ENCODE measurements around the gene PHF2. TPM values are rescaled to one million over a fixed set of nuclear protein-coding genes. Genes with fewer than 3 reads are reported as not detected.
A peak's percentile ranks its signal among the peaks of the same experiment; 100 is the strongest.

PHF2 gene
- total RNA-seq (2014; rRNA removed; shearing (Covaris generic)): 23.8 and 26.0 TPM in 2 replicates
- polyA plus RNA-seq (2014; cell fraction: nucleus; rRNA removed): 26.3 and 31.1 TPM in 2 replicates

GRCh38 chr9:93576258-93577077, at the start of gene PHF2:
Gene PHF2, plus strand, starts transcription at chr9:93576584. Its CDS starts 190 bp downstream, at chr9:93576774.
- no peak for DNase-seq (ENCODE audit: extremely low read depth, low read depth)

DNA sequence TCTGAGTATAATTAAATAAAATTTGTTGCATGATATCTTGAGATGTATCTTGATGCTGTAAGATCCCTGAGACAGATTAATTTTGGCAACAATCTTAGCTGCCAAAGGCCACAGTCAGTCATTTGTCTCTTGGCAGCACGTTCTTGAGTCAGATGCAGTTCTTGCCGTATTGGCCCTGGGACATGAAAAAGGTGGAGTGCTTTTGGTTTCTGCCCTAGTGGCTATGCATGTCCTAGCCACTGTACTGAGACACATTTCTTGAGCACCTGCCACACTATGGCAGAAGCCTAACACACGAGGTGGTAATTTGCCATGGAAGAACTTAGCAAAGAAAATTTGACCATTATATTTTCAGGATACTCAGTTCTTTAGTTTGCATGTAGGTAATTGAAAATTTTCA, 45.0 kb upstream of the PHF2 start:
- no peak for DNase-seq (ENCODE audit: extremely low read depth, low read depth)

DNA sequence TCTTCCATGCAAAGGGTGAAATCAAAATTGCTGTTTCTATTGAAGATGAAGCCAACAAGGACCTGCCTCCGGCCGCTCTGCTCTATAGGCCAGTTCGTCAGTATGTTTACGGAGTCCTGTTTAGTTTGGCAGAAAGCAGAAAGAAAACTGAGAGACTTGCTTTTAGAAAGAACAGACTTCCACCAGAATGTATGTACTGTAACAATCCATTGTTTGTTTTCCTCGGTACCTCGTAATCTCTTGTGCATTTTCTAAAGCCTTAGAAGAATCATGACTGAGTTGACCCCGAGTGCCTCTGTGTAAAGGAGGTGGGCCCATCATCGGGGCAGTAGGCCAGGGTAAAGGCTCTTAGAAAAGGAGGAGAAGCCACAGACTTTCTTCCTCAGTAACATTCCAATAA, 44.2 kb upstream of the PHF2 start:
- no peak for DNase-seq (ENCODE audit: extremely low read depth, low read depth)

GRCh38 chr9:93533863-93534262, 42.5 kb upstream of the PHF2 start:
- DNase-seq (ENCODE audit: extremely low read depth, low read depth): no peak

- DNase-seq (ENCODE audit: extremely low read depth, low read depth): no peak
These were observed 40.2 kb upstream of the PHF2 start for GRCh38 chr9:93536167-93536566.

- DNase-seq (ENCODE audit: extremely low read depth, low read depth): no peak
These were observed 39.5 kb upstream of the PHF2 start for GRCh38 chr9:93536874-93537273.

DNA sequence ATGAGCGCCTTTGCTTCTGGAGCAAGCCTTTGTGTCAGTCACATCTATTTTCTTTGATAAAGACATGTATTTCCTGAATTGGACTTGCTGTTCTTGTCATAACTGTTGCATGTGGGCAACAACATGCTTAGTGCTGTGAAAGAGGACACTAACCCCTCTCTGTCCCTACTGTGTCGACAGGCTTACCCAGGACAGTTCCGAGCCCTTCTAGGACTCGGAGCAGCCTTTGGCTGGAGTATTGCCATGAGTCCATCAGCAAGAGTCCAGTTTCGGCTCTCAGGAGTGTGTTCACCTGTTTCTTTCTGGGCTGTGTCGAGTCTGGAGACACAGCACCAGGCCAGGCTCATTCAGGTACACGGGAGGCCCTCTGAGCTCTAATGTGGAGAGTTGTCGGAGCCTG, 36.1 kb upstream of the PHF2 start:
- DNase-seq (ENCODE audit: extremely low read depth, low read depth): no peak

GRCh38 chr9:93541005-93541404, 35.4 kb upstream of the PHF2 start:
- DNase-seq (ENCODE audit: extremely low read depth, low read depth): no peak

- no peak for DNase-seq (ENCODE audit: extremely low read depth, low read depth)
These were observed 34.6 kb upstream of the PHF2 start for GRCh38 chr9:93541581-93542349.

- DNase-seq (ENCODE audit: extremely low read depth, low read depth): no peak
These were observed 33.3 kb upstream of the PHF2 start for GRCh38 chr9:93543117-93543516.

DNA sequence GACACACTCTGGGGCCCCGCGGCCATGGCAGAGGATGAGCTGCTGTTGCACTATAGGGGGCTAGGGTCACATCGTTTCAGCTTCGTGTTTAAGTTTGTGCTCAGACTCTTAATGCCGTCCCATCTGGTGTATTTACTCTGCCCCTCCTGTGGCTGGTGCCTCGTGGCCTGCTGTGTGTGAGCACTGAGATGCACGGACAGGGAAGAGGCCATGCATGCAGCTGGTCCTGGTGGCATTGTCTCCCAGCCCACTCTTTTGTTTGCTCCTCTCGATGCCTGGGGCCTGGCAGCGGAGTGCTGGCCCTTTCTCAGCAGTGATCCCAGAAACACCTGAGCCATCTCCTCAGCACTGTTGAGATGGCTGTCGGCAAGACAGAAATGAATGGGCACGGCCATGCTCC, 30.0 kb upstream of the PHF2 start:
- DNase-seq (ENCODE audit: extremely low read depth, low read depth): no peak

DNA sequence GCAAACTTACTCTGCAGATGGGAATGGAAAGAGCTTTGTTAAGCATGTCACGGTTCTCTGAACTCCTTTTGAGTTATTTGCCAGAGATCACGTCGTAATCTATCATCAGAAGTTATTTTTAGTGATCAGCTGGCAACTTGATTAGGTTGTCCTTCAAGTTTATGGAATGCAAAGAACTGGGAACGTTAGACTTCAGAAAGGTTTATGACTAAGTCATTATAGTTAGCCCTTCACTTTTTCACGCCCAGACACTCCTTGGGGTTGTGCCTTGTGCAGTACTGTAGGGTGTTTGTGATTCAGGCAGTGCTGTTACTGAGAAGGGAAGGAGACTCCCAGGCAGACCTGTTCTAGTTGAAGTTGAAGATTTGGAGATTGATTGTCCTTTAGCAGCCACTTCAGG, 26.8 kb upstream of the PHF2 start:
- no peak for DNase-seq (ENCODE audit: extremely low read depth, low read depth)

GRCh38 chr9:93552923-93553322, 23.5 kb upstream of the PHF2 start:
- DNase-seq (ENCODE audit: extremely low read depth, low read depth): no peak

- no peak for DNase-seq (ENCODE audit: extremely low read depth, low read depth)
These were observed 21.0 kb upstream of the PHF2 start for GRCh38 chr9:93555370-93555769.

GRCh38 chr9:93557366-93558137, 18.8 kb upstream of the PHF2 start:
- DNase-seq (ENCODE audit: extremely low read depth, low read depth): no peak

- DNase-seq (ENCODE audit: extremely low read depth, low read depth): no peak
These were observed 17.9 kb upstream of the PHF2 start for GRCh38 chr9:93558503-93558902.

DNA sequence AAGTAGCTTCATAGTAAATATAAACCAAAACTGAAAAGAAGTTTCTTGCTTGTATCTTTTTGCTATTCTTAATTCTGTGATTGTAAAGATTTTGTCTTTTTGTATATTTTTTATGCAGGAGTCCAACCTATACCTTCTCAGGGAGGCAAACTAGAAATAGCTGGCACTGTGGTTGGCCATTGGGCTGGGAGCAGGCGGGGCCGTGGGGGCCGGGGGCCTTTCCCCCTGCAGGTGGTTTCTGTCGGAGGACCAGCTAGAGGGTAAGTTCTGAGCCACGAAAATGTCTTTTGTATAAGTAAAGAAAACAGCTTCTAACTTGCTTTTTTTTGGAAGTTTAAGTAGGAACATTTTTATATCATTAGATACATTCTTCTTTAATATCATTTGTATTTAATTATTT, 15.4 kb upstream of the PHF2 start:
- DNase-seq (ENCODE audit: extremely low read depth, low read depth): no peak

DNA sequence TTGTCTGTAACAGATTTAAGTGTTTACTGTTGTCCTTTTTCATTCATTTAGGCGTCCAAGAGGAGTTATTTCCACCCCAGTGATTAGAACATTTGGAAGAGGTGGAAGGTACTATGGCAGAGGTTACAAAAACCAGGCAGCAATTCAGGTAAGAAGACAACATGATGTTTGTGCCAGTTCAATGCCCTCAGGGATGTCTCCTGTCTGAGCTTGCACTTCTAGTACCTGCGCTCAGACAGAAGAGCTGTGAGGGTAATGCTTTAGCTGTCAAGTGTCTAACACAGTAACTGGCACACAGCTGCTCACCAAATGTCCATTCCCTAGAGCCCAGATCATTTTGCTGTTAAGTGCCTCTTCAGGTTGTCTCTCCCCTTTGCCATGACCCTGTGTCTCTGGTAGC, 14.2 kb upstream of the PHF2 start:
- DNase-seq (ENCODE audit: extremely low read depth, low read depth): no peak

DNA sequence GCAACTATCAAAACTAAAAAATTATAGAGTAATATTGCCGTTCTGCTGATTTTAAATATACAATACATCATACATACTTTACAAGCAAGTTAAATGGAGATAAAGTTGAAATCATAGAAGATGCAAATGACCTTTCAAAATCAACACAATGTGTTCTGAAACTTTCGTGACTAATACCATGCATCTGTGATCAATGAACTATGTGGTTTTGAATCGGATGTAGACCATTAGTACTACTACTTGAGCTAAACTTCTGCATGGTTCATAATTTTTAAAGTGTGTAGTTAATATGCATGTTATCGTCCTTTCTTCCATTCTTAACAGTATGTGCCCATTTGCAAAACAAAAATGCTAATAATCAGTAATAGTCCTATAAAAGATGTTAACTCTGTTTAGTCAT, 11.3 kb upstream of the PHF2 start:
- DNase-seq (ENCODE audit: extremely low read depth, low read depth): no peak

- peak; percentile 95 for DNase-seq (ENCODE audit: extremely low read depth, low read depth)
These were observed 9.7 kb upstream of the PHF2 start for GRCh38 chr9:93566408-93567270.
